ENCODE measurements around the gene SAG.

SAG gene

GRCh38 chr2:233353769-233354499 lies 46.3 kb downstream of the SAG start, which contains the start of gene DGKD:
Gene DGKD (plus strand): TSS chr2:233354494. CDS start chr2:233354519, 25 bp downstream.
- in situ Hi-C loops (cut with MboI; ENCODE audit: low sequenced_read_pairs) = no loop called here

DNA sequence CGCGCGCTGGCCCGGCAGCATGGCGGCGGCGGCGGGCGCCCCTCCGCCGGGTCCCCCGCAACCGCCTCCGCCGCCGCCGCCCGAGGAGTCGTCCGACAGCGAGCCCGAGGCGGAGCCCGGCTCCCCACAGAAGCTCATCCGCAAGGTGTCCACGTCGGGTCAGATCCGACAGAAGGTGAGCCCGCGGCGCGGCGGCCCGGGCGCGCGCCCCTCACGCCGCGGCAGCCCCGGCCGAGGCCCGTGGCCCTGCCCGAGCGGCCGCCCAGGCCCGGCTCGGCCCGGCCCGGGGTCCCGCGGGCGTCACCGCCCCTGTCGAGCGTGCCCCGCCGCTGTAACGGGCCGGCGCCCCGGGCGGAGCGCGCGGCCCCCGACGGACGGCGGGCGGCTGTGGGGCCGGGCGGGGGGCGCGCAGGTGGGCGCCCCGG lies 46.9 kb downstream of the SAG start:
- in situ Hi-C loops (cut with MboI; ENCODE audit: low sequenced_read_pairs) = no loop called here

GRCh38 chr2:233354971-233355574 lies 47.5 kb downstream of the SAG start:
- in situ Hi-C loops (cut with MboI; ENCODE audit: low sequenced_read_pairs) = no loop called here

DNA sequence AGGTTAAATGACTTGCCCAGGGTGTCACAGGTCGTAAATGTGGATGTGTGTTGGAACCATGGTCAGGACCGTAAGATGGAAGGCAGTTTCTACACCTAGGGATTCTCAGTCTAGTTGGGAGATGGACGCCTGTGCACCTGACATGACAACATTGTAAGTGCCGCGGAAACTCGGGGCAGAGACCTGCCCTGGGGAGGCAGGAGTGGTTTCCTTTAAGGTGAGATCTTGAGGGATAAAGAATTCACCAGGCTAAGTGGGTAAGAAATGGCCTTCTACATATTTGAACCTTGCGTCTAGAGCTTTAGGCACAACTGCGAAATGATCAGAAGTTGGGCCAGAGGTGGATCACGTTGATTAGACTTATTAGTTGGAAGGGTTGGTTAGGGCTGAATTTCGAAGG lies 48.3 kb downstream of the SAG start:
- in situ Hi-C loops (cut with MboI; ENCODE audit: low sequenced_read_pairs) = no loop called here

GRCh38 chr2:233356546-233357308 lies 49.1 kb downstream of the SAG start:
- in situ Hi-C loops (cut with MboI; ENCODE audit: low sequenced_read_pairs) = no loop called here

DNA sequence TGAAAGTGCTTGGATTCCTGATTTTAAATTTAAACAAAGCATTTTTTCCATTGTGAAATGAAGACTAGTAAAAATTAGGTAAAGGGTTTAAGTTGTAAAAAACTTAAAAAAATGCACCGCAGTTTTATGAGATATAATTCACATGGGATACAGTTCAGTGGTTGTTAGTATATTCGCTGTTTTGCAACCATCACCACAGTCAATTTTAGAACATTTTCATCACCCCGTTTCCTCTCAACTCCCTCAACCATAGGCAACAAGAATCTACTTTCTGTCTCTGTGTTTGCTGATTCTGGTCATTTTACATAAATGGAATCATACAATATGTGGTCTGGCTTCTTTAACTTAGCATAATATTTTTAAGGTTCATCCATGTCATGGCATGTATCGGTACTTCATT lies 50.7 kb downstream of the SAG start:
- in situ Hi-C loops (cut with MboI; ENCODE audit: low sequenced_read_pairs) = no loop called here

DNA sequence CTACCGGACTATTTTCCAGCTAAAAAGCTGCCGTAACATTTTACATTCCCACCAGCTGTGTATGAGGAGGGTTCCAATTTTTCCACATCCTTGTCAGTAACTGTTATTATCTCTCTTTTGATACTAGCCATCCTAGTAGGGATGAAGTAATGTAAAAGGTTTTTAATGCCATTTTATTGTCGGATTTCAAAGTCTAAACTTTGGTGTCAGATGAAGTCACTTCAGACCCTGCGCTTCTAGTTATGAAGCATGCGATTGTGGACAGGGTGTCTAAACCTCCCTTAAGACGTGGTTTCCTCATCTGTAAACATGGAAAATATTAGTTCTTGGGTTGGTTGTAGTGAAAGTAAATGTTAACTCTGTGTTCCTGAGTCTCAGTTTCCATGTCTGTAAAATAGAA lies 51.3 kb downstream of the SAG start:
- in situ Hi-C loops (cut with MboI; ENCODE audit: low sequenced_read_pairs) = no loop called here

DNA sequence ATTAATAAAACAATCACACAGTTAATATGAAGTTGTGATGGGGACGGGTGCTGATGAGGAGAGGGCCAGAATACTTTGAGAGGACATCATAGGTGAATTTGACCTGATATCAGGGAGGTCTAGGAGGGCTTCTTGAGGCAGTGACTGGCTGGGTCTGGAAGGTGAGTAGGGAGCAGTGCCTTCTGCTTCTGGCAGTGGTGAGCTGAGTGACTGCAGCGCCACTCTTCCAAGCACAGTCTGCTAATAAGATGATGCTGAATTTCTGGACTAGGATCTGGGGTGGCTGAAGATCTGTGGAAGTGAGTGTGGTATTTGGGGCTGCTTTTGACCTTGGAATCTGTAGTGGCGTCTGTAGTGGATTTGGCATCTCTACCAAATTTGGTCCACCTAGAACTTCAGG lies 52.2 kb downstream of the SAG start:
- in situ Hi-C loops (cut with MboI; ENCODE audit: low sequenced_read_pairs) = no loop called here

- in situ Hi-C loops (cut with MboI; ENCODE audit: low sequenced_read_pairs) = no loop called here
Measured at GRCh38 chr2:233360771-233361176, 53.2 kb downstream of the SAG start.

DNA sequence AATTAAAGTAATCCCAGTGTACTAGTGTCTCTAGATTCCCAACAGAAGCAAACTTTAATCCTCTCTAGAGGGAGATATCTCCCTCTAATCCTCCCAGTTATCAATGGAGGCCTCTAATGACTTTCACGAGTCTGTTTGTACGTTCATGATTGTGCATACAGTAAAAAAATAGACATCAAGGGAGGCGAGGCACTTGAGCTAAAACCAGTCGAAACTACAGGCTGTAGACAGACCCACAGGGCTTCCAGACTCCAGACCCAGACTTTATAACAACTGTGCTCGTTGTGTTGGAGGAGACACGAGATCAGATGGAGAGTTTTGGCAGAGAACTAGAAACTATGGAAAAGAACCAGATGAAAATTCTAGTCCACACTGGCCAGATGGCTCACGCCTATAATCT lies 53.7 kb downstream of the SAG start:
- in situ Hi-C loops (cut with MboI; ENCODE audit: low sequenced_read_pairs) = no loop called here

DNA sequence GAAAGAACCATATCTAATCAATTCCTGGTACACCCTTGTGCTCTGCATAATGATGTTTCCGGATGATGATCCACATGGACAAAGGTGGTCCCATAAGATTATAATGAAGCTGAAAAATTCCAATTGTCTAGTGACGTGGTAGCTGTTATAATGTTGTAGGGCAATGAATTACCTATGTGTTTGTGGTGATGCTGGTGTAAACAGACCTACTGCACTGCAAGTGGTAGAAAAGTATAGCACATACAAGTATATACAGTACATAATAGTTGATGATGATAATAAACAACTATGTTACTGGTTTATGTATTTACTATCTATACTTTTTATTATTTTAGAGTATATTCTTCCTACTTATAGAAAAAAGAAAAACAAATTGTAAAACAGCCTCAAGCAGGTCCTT lies 55.1 kb downstream of the SAG start:
- in situ Hi-C loops (cut with MboI; ENCODE audit: low sequenced_read_pairs) = no loop called here

GRCh38 chr2:233363744-233364235 lies 56.2 kb downstream of the SAG start:
- in situ Hi-C loops (cut with MboI; ENCODE audit: low sequenced_read_pairs) = no loop called here

DNA sequence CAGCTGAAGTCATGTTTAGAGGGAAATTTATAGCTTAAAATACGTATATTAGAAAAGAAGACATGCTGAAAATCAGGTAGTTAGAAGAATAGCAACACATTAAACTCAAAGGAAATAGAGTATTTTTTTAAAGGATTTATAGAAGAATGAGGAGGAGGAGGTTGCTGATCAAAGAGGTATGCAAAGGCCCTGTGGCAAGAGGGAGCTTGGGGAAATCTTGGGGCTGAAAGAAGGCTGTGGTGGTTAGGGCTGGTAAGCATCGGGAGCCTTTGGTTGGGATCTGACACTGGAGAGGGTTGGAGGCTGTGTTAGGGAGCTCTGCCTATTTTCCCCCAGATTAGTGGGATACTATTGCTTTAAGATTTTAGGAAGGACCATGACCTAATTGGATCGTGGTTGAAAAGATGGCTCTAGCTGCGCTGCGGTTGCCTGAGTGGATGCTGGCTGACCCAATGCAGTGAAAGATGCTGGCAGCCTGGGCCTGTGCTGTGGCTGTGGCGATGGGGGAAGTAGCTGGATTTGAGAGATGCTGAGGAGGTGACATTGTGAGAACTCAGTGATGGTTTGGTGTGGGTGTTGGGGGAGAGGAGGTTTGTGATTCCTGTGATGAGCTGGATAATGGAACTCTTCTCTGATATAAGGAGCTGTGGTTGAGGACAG lies 58.4 kb downstream of the SAG start:
- in situ Hi-C loops (cut with MboI; ENCODE audit: low sequenced_read_pairs) = no loop called here

- in situ Hi-C loops (cut with MboI; ENCODE audit: low sequenced_read_pairs) = no loop called here
Measured at GRCh38 chr2:233367586-233367985, 60.0 kb downstream of the SAG start.

DNA sequence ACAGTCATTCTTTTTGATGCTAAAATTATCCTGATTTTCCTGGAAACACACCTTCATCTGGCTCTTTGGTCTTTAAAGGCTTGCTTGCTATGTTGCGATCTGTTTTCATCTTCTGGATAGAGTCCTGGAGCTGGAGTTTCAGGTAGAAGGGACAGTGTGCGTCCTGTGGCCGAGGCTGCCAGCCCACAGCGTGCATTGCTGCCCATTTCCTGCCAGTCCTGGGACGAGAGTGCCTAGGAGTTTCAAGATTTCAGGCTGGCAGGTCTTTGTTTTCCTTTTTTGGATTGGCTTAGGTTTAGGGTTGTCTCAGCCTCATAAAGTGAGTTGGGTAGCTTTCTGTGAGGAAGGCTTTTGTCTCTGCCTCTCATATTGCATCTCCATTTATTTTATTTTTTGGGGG lies 61.1 kb downstream of the SAG start:
- in situ Hi-C loops (cut with MboI; ENCODE audit: low sequenced_read_pairs) = no loop called here

- in situ Hi-C loops (cut with MboI; ENCODE audit: low sequenced_read_pairs) = no loop called here
Measured at GRCh38 chr2:233369462-233369861, 61.8 kb downstream of the SAG start.

GRCh38 chr2:233369897-233370685 lies 62.5 kb downstream of the SAG start:
- in situ Hi-C loops (cut with MboI; ENCODE audit: low sequenced_read_pairs) = no loop called here

- in situ Hi-C loops (cut with MboI; ENCODE audit: low sequenced_read_pairs) = no loop called here
Measured at GRCh38 chr2:233371641-233372040, 64.0 kb downstream of the SAG start.

- in situ Hi-C loops (cut with MboI; ENCODE audit: low sequenced_read_pairs) = no loop called here
Measured at GRCh38 chr2:233372855-233373254, 65.2 kb downstream of the SAG start.

- in situ Hi-C loops (cut with MboI; ENCODE audit: low sequenced_read_pairs) = no loop called here
Measured at GRCh38 chr2:233373316-233373715, 65.7 kb downstream of the SAG start.
